GM12865 (cell line): Measurements from ENCODE around the gene CHCHD6.

Experiments used
- DNase-seq: peaks from one replicate; pipeline ENCODE4 v3.0.0; 2010; ENCODE audit warnings: low read depth
- H3K4me3 ChIP-seq: 2 replicates; pipeline ENCODE4 v1.5.1; 2011; ENCODE audit warnings: mild to moderate bottlenecking, low read depth, low read length, control low read depth
- CTCF ChIP-seq: IDR thresholded peaks from 2 replicates; pipeline ENCODE4 v1.5.1; 2011; ENCODE audit warnings: low read length, control low read depth, low read depth, inconsistent platforms; ENCODE audit not compliant: insufficient read depth; ENCODE audit errors: missing control alignments

The CHCHD6 gene

GRCh38 chr3:126749547-126749875, 45.5 kb downstream of the CHCHD6 start:
- no peak overlapping the region for H3K4me3 ChIP-seq
- no peak for TF ChIP-seq CTCF
- DNase-seq = no peak

- no peak for DNase-seq
- H3K4me3 ChIP-seq = no peak overlapping the region
- TF ChIP-seq CTCF = no peak
These were observed 46.1 kb downstream of the CHCHD6 start for GRCh38 chr3:126749931-126750755.

- DNase-seq = no peak
- no peak for TF ChIP-seq CTCF
- no peak overlapping the region for H3K4me3 ChIP-seq
These were observed 46.7 kb downstream of the CHCHD6 start for GRCh38 chr3:126750756-126751121.

GRCh38 chr3:126751611-126752302, 47.7 kb downstream of the CHCHD6 start:
- H3K4me3 ChIP-seq = no peak overlapping the region
- no peak for DNase-seq
- no peak for TF ChIP-seq CTCF

GRCh38 chr3:126752303-126753190, 48.5 kb downstream of the CHCHD6 start:
- peak; percentile 75 for DNase-seq
- no peak overlapping the region for H3K4me3 ChIP-seq
- TF ChIP-seq CTCF = peak; percentile 86

GRCh38 chr3:126753191-126754160, 49.4 kb downstream of the CHCHD6 start:
- no peak overlapping the region for H3K4me3 ChIP-seq

More at GRCh38 chr3:126753191-126754160, 49.4 kb downstream of the CHCHD6 start:
- TF ChIP-seq CTCF = no peak
- DNase-seq = no peak
